ENCODE measurements around the gene PLPPR3.

GRCh38 chr19:806815-807421 lies 14.8 kb downstream of the PLPPR3 start:
- TF ChIP-seq, protein P1, sequence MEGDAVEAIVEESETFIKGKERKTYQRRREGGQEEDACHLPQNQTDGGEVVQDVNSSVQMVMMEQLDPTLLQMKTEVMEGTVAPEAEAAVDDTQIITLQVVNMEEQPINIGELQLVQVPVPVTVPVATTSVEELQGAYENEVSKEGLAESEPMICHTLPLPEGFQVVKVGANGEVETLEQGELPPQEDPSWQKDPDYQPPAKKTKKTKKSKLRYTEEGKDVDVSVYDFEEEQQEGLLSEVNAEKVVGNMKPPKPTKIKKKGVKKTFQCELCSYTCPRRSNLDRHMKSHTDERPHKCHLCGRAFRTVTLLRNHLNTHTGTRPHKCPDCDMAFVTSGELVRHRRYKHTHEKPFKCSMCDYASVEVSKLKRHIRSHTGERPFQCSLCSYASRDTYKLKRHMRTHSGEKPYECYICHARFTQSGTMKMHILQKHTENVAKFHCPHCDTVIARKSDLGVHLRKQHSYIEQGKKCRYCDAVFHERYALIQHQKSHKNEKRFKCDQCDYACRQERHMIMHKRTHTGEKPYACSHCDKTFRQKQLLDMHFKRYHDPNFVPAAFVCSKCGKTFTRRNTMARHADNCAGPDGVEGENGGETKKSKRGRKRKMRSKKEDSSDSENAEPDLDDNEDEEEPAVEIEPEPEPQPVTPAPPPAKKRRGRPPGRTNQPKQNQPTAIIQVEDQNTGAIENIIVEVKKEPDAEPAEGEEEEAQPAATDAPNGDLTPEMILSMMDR (IDR thresholded peaks at IDR 0.05; ENCODE audit: borderline replicate concordance, extremely low read depth, low read length, poor library complexity, severe bottlenecking) = no peak
- no peak for TF ChIP-seq EZH2 (IDR thresholded peaks at IDR 0.05; ENCODE audit: borderline replicate concordance, low read depth, low read length, severe bottlenecking)
